HL-60 (cell line): Measurements from ENCODE around the gene AKAP1.

Experiments used
- GABPA ChIP-seq: IDR thresholded peaks from 2 replicates; pipeline ENCODE4 v1.6.1; 2012; ENCODE audit warnings: low read depth
- POLR2AphosphoS5 ChIP-seq: IDR thresholded peaks from 2 replicates; pipeline ENCODE4 v1.6.1; 2012; ENCODE audit warnings: low read depth
- SPI1 ChIP-seq: IDR thresholded peaks from 2 replicates; pipeline ENCODE4 v1.6.1; 2012; ENCODE audit warnings: low read depth, mild to moderate bottlenecking, borderline replicate concordance
- TF ChIP-seq, protein P1 (sequence below): IDR thresholded peaks from one replicate; pipeline ENCODE4 v1.5.1; 2011; ENCODE audit warnings: low read length, control low read depth, inconsistent platforms; ENCODE audit not compliant: insufficient read depth
- TF ChIP-seq, protein P2 (sequence below): IDR thresholded peaks from 2 replicates; pipeline ENCODE4 v1.6.1; 2012; ENCODE audit warnings: low read depth; ENCODE audit not compliant: insufficient replicate concordance

DNA sequence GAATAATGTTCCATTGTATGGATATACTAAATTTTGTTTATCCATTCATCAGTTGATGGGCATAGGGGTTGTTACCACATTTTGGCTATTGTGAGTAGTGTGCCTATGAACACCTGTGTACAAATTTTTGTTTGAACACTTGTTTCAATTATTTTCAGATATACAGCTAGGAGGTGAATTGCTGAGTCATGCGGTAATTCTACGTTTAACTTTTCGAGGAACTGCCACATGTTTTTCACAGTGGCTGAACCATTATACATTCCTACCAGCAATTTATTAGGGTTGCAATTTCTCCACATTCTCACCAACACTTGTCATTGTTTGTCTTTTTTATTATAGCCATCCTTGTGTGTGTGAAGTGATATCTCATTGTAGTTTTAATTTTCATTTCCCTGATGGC lies 75.6 kb downstream of the AKAP1 start:
- TF ChIP-seq POLR2AphosphoS5 = no peak
- TF ChIP-seq, protein P1, sequence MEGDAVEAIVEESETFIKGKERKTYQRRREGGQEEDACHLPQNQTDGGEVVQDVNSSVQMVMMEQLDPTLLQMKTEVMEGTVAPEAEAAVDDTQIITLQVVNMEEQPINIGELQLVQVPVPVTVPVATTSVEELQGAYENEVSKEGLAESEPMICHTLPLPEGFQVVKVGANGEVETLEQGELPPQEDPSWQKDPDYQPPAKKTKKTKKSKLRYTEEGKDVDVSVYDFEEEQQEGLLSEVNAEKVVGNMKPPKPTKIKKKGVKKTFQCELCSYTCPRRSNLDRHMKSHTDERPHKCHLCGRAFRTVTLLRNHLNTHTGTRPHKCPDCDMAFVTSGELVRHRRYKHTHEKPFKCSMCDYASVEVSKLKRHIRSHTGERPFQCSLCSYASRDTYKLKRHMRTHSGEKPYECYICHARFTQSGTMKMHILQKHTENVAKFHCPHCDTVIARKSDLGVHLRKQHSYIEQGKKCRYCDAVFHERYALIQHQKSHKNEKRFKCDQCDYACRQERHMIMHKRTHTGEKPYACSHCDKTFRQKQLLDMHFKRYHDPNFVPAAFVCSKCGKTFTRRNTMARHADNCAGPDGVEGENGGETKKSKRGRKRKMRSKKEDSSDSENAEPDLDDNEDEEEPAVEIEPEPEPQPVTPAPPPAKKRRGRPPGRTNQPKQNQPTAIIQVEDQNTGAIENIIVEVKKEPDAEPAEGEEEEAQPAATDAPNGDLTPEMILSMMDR = no peak
- TF ChIP-seq, protein P2, sequence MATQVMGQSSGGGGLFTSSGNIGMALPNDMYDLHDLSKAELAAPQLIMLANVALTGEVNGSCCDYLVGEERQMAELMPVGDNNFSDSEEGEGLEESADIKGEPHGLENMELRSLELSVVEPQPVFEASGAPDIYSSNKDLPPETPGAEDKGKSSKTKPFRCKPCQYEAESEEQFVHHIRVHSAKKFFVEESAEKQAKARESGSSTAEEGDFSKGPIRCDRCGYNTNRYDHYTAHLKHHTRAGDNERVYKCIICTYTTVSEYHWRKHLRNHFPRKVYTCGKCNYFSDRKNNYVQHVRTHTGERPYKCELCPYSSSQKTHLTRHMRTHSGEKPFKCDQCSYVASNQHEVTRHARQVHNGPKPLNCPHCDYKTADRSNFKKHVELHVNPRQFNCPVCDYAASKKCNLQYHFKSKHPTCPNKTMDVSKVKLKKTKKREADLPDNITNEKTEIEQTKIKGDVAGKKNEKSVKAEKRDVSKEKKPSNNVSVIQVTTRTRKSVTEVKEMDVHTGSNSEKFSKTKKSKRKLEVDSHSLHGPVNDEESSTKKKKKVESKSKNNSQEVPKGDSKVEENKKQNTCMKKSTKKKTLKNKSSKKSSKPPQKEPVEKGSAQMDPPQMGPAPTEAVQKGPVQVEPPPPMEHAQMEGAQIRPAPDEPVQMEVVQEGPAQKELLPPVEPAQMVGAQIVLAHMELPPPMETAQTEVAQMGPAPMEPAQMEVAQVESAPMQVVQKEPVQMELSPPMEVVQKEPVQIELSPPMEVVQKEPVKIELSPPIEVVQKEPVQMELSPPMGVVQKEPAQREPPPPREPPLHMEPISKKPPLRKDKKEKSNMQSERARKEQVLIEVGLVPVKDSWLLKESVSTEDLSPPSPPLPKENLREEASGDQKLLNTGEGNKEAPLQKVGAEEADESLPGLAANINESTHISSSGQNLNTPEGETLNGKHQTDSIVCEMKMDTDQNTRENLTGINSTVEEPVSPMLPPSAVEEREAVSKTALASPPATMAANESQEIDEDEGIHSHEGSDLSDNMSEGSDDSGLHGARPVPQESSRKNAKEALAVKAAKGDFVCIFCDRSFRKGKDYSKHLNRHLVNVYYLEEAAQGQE = no peak
- no peak for TF ChIP-seq SPI1
- no peak for TF ChIP-seq GABPA
